Stimulated activated naive CD8-positive, alpha-beta T cell treated with anti-CD3 and anti-CD28 coated beads, Interleukin-15, Interleukin-2, amounts not matched to agents 100 U/mL and 50 U/mL, for 24 hours (primary cell): ENCODE results near the gene ERN2.
"Not testable (repeated sequence)": the region's sequence is repeated elsewhere in the genome, so short reads cannot be mapped to it uniquely, and the experiment has no call there.

Experiments used
- ATAC-seq: fragments of 150-1000 bp; cut with Tn5 transposase; one replicate; pipeline ENCODE4 v1.10.0; 2021
- DNase-seq: peaks from one replicate; pipeline ENCODE4 v3.0.0; 2021

The ERN2 gene

GRCh38 chr16:23712976-23713375 is at the start of gene ERN2:
TSS of gene ERN2 (minus strand) at chr16:23713222. CDS start at chr16:23713187, 35 bp downstream.
- no peak for DNase-seq
- ATAC-seq: no peak

- DNase-seq (no peak), ATAC-seq (no peak)
These were observed 45.1 kb upstream of the ERN2 start for GRCh38 chr16:23757937-23758619.

GRCh38 chr16:23757116-23757515 is 44.1 kb upstream of the ERN2 start:
- no peak for ATAC-seq
- no peak for DNase-seq

- no peak for ATAC-seq
- DNase-seq: no peak
These were observed 42.4 kb upstream of the ERN2 start for GRCh38 chr16:23755484-23755809.

- DNase-seq (peak; percentile 10), ATAC-seq (no peak)
These were observed 41.8 kb upstream of the ERN2 start, which contains the start of gene CHP2 for GRCh38 chr16:23754594-23755483. TSS of gene CHP2 (plus strand) at chr16:23755026. CDS start at chr16:23755050, 24 bp downstream.

- ATAC-seq (no peak), DNase-seq (no peak)
These were observed 41.0 kb upstream of the ERN2 start for GRCh38 chr16:23753908-23754593.

GRCh38 chr16:23751053-23751452 is 38.0 kb upstream of the ERN2 start:
- not testable (repeated sequence) for ATAC-seq, DNase-seq

GRCh38 chr16:23748630-23749029 is 35.6 kb upstream of the ERN2 start:
- no peak for ATAC-seq
- DNase-seq: no peak

GRCh38 chr16:23745263-23745662 is 32.2 kb upstream of the ERN2 start:
- ATAC-seq: no peak

GRCh38 chr16:23742766-23743165 is 29.7 kb upstream of the ERN2 start:
- ATAC-seq (no peak), DNase-seq (no peak)

More at GRCh38 chr16:23745263-23745662, 32.2 kb upstream of the ERN2 start:
- no peak for DNase-seq

GRCh38 chr16:23741675-23742303 is 28.8 kb upstream of the ERN2 start:
- ATAC-seq: no peak
- DNase-seq: no peak

- ATAC-seq (no peak), DNase-seq (no peak)
These were observed 26.5 kb upstream of the ERN2 start for GRCh38 chr16:23739516-23739915.

GRCh38 chr16:23737423-23738028 is 24.5 kb upstream of the ERN2 start:
- not testable (repeated sequence) for ATAC-seq, DNase-seq

GRCh38 chr16:23734176-23734893 is 21.3 kb upstream of the ERN2 start:
- no peak for ATAC-seq
- no peak for DNase-seq

GRCh38 chr16:23729503-23730424 is 16.7 kb upstream of the ERN2 start:
- ATAC-seq (no peak), DNase-seq (no peak)

- ATAC-seq: no peak
These were observed 15.1 kb upstream of the ERN2 start for GRCh38 chr16:23728112-23728477.

GRCh38 chr16:23726710-23727109 is 13.7 kb upstream of the ERN2 start:
- no peak for DNase-seq

More at GRCh38 chr16:23728112-23728477, 15.1 kb upstream of the ERN2 start:
- DNase-seq: no peak

GRCh38 chr16:23724785-23725131 is 11.7 kb upstream of the ERN2 start:
- no peak for ATAC-seq

More at GRCh38 chr16:23726710-23727109, 13.7 kb upstream of the ERN2 start:
- no peak for ATAC-seq

GRCh38 chr16:23724096-23724784 is 11.2 kb upstream of the ERN2 start:
- ATAC-seq (no peak), DNase-seq (no peak)

More at GRCh38 chr16:23724785-23725131, 11.7 kb upstream of the ERN2 start:
- DNase-seq: no peak
